ENCODE measurements around the gene TOR4A.

Gene TOR4A

GRCh38 chr9:137266585-137267453 lies 10.7 kb upstream of the TOR4A start:
- no peak for DNase-seq (ENCODE audit: low read depth)
- no peak overlapping the region for H3K4me3 ChIP-seq (ENCODE audit: low read length)
- no peak for TF ChIP-seq CTCF (conservative IDR thresholded peaks at IDR 0.05; ENCODE audit: low read length)

GRCh38 chr9:137267933-137268355 lies 9.6 kb upstream of the TOR4A start:
- no peak for DNase-seq (ENCODE audit: low read depth)
- TF ChIP-seq CTCF (conservative IDR thresholded peaks at IDR 0.05; ENCODE audit: low read length), result no peak
- H3K4me3 ChIP-seq (ENCODE audit: low read length), result no peak overlapping the region

GRCh38 chr9:137268538-137269201 lies 8.9 kb upstream of the TOR4A start:
- TF ChIP-seq CTCF (conservative IDR thresholded peaks at IDR 0.05; ENCODE audit: low read length), result no peak
- H3K4me3 ChIP-seq (ENCODE audit: low read length), result no peak overlapping the region
- no peak for DNase-seq (ENCODE audit: low read depth)

DNA sequence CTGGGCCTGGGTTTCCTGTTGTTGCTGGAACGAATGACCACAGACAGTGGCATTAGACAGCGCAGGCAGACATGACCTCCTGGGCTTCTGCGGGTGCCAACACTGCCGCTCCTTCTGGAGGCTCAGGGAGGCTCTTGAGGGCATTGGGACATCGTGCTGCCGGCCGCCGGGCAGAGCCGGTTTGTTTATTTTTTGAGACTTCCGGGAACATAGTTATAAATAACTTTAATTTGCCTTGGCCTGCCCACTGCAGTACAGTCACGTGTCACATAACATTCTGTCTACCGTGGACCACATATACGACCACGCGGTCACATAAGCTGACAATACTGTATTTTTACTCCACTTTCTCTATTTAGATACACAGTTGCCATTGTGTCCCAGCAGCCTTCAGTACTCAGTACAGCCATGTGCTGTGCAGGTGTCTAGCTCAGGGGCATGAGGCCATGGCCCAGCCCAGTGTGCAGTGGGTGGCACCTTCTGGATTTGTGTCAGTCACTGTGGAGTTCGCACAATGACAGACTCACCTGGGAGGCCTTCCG lies 8.2 kb upstream of the TOR4A start:
- H3K4me3 ChIP-seq (ENCODE audit: low read length), result no peak overlapping the region
- peak; percentile 32 for DNase-seq (ENCODE audit: low read depth)
- TF ChIP-seq CTCF (conservative IDR thresholded peaks at IDR 0.05; ENCODE audit: low read length), result no peak

DNA sequence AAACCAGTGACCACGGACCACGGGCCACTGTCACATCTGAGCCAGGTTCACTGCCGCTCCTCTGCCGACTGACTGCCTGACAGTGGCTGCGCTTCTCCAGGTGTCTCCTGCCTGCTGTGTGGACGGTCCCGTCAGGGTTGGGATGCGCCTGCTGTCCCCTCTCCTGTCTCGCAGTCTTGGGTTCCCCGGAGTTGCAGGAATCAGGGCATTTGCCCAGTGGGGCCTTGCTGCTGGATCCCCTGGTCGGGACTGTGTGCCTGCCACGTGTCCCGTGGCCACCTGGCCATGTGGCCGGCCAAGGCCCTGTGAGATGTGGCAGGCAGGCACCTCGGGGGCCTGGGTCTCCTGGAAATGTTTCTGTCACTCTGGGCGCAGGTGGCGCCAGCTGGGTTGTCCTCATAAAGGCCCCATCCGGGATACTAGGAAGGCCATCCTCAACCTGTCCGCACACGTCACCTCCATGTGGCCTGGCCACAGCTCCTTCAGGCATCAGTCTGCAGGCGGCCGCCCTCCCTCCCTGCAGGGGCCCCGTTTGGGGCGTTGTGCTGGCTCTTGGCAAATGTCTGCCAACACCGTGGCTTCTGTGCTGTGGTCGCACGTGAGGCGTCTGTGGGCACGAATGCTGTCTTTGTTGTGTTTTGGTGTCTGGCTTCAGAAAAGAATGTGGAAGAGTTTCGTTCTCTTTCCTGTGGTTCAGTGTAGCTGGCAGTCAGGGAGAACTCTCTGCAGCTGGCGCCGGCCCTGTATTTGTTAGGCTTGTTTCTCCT lies 6.4 kb upstream of the TOR4A start:
- no peak overlapping the region for H3K4me3 ChIP-seq (ENCODE audit: low read length)
- no peak for DNase-seq (ENCODE audit: low read depth)
- no peak for TF ChIP-seq CTCF (conservative IDR thresholded peaks at IDR 0.05; ENCODE audit: low read length)

DNA sequence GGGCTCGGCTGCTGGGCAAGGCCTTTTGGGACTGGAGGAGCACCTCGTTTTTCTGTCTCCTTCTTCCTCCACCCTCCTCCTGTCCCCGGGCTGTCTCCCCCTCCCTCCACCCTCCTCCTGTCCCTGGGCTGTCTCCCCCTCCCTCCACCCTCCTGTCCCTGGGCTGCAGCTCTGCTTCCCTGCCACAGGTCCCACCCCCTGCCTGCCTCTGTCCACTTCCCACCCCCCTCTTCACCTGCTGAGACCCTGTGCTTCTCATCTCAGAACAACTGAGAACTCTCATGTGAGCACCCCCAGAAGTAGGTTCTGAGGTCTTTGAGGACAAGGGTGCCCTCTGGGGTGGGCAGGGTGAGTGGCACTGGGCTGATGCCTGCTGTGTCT lies 5.8 kb upstream of the TOR4A start:
- TF ChIP-seq CTCF (conservative IDR thresholded peaks at IDR 0.05; ENCODE audit: low read length), result no peak
- H3K4me3 ChIP-seq (ENCODE audit: low read length), result no peak overlapping the region
- no peak for DNase-seq (ENCODE audit: low read depth)
